ENCODE results near the gene HOXD11. TPM values are rescaled to one million over a fixed set of nuclear protein-coding genes. Genes with fewer than 3 reads are reported as not detected.

Gene HOXD11
- total and polyA plus RNA-seq, 5 donors, result not detected

- Histone ChIP-seq H3K27me3 (ENCODE audit: control insufficient read depth, insufficient read depth) (peaks cover 7% of the 10 kb centered on the region), H3K27ac (ENCODE audit: low read length) (no peak overlapping the region), H3K9me3 (ENCODE audit: control insufficient read depth, low read length) (no peaks in the 10 kb centered on the region), H3K4me3 (ENCODE audit: low read length) (no peak overlapping the region), H3K4me1 (ENCODE audit: control insufficient read depth, insufficient read depth, low read length) (no peaks in the 10 kb centered on the region)
- intact Hi-C loops (cut with DNase I), result no loop called here
- WGBS, result 4% methylated on average over 29 of the region's 29 CpGs
- ATAC-seq (no peak), DNase-seq (no peak)
These were observed 4.8 kb downstream of the HOXD11 start for GRCh38 chr2:176111846-176112374.

GRCh38 chr2:176112375-176113302 lies 5.6 kb downstream of the HOXD11 start:
- 7% methylated on average over 40 of the region's 40 CpGs for WGBS
- no peak overlapping the region for H3K27ac ChIP-seq (ENCODE audit: low read length)
- H3K27me3 ChIP-seq (ENCODE audit: control insufficient read depth, insufficient read depth), result peaks cover 7% of the 10 kb centered on the region
- DNase-seq, result no peak
- intact Hi-C loops (cut with DNase I), result no loop called here
- no peak overlapping the region for H3K4me3 ChIP-seq (ENCODE audit: low read length)
- no peaks in the 10 kb centered on the region for H3K4me1 ChIP-seq (ENCODE audit: control insufficient read depth, insufficient read depth, low read length)
- ATAC-seq, result no peak
- H3K9me3 ChIP-seq (ENCODE audit: control insufficient read depth, low read length), result no peaks in the 10 kb centered on the region

- WGBS, result 9% methylated on average over 26 of the region's 26 CpGs
- H3K27me3 ChIP-seq (ENCODE audit: control insufficient read depth, insufficient read depth), result peaks cover 7% of the 10 kb centered on the region
- no peak overlapping the region for H3K27ac ChIP-seq (ENCODE audit: low read length)
- H3K4me3 ChIP-seq (ENCODE audit: low read length), result no peak overlapping the region
- intact Hi-C loops (cut with DNase I), result no loop called here
- ATAC-seq (no peak), DNase-seq (no peak)
- H3K9me3 ChIP-seq (ENCODE audit: control insufficient read depth, low read length), result no peaks in the 10 kb centered on the region
- H3K4me1 ChIP-seq (ENCODE audit: control insufficient read depth, insufficient read depth, low read length), result no peaks in the 10 kb centered on the region
These were observed 7.2 kb downstream of the HOXD11 start for GRCh38 chr2:176114120-176114929.

GRCh38 chr2:176114930-176115625 lies 8.0 kb downstream of the HOXD11 start:
- no peak overlapping the region for H3K4me3 ChIP-seq (ENCODE audit: low read length)
- H3K9me3 ChIP-seq (ENCODE audit: control insufficient read depth, low read length), result no peaks in the 10 kb centered on the region
- intact Hi-C loops (cut with DNase I), result no loop called here
- 20% methylated on average over 16 of the region's 16 CpGs for WGBS
- peaks cover 7% of the 10 kb centered on the region for H3K27me3 ChIP-seq (ENCODE audit: control insufficient read depth, insufficient read depth)
- no peaks in the 10 kb centered on the region for H3K4me1 ChIP-seq (ENCODE audit: control insufficient read depth, insufficient read depth, low read length)
- no peak overlapping the region for H3K27ac ChIP-seq (ENCODE audit: low read length)
- DNase-seq (no peak), ATAC-seq (no peak)

GRCh38 chr2:176115883-176116813 lies 9.1 kb downstream of the HOXD11 start, which contains the start of gene HOXD10:
HOXD10 (plus strand) TSS chr2:176116778; CDS start chr2:176116834, 56 bp downstream.
- H3K9me3 ChIP-seq (ENCODE audit: control insufficient read depth, low read length), result no peaks in the 10 kb centered on the region
- ATAC-seq (peak in 1 of 2 donors; percentile 19), DNase-seq (no peak)
- H3K27ac ChIP-seq (ENCODE audit: low read length), result no peak within 1 kb of the TSS
- intact Hi-C loops (cut with DNase I), result no loop called here
- no peak within 1 kb of the TSS for H3K4me3 ChIP-seq (ENCODE audit: low read length)
- peaks cover under 1% of the 10 kb centered on the region for H3K27me3 ChIP-seq (ENCODE audit: control insufficient read depth, insufficient read depth)
- WGBS, result 4% methylated on average over 66 of the region's 66 CpGs
- no peaks in the 10 kb centered on the region for H3K4me1 ChIP-seq (ENCODE audit: control insufficient read depth, insufficient read depth, low read length)

- H3K27ac ChIP-seq (ENCODE audit: low read length), result no peak overlapping the region
- 13% methylated on average over 40 of the region's 40 CpGs for WGBS
- no peaks in the 10 kb centered on the region for H3K27me3 ChIP-seq (ENCODE audit: control insufficient read depth, insufficient read depth)
- ATAC-seq (no peak), DNase-seq (no peak)
- intact Hi-C loops (cut with DNase I), result no loop called here
- no peaks in the 10 kb centered on the region for H3K9me3 ChIP-seq (ENCODE audit: control insufficient read depth, low read length)
- H3K4me1 ChIP-seq (ENCODE audit: control insufficient read depth, insufficient read depth, low read length), result no peaks in the 10 kb centered on the region
- no peak overlapping the region for H3K4me3 ChIP-seq (ENCODE audit: low read length)
These were observed 10.2 kb downstream of the HOXD11 start for GRCh38 chr2:176117162-176117822.

GRCh38 chr2:176117823-176118371 lies 10.8 kb downstream of the HOXD11 start:
- Histone ChIP-seq H3K27me3 (ENCODE audit: control insufficient read depth, insufficient read depth) (no peaks in the 10 kb centered on the region), H3K4me1 (ENCODE audit: control insufficient read depth, insufficient read depth, low read length) (peaks cover 2% of the 10 kb centered on the region), H3K27ac (ENCODE audit: low read length) (no peak overlapping the region), H3K4me3 (ENCODE audit: low read length) (no peak overlapping the region), H3K9me3 (ENCODE audit: control insufficient read depth, low read length) (no peaks in the 10 kb centered on the region)
- no peak for DNase-seq
- intact Hi-C loops (cut with DNase I), result no loop called here
- no peak for ATAC-seq
- WGBS, result 9% methylated on average over 11 of the region's 11 CpGs

- 10% methylated on average over 24 of the region's 24 CpGs for WGBS
- intact Hi-C loops (cut with DNase I), result no loop called here
- H3K4me3 ChIP-seq (ENCODE audit: low read length), result no peak overlapping the region
- DNase-seq, result no peak
- ATAC-seq, result no peak
- H3K4me1 ChIP-seq (ENCODE audit: control insufficient read depth, insufficient read depth, low read length), result peaks cover 6% of the 10 kb centered on the region
- H3K27ac ChIP-seq (ENCODE audit: low read length), result no peak overlapping the region
- H3K9me3 ChIP-seq (ENCODE audit: control insufficient read depth, low read length), result no peaks in the 10 kb centered on the region
- H3K27me3 ChIP-seq (ENCODE audit: control insufficient read depth, insufficient read depth), result no peaks in the 10 kb centered on the region
These were observed 11.7 kb downstream of the HOXD11 start for GRCh38 chr2:176118601-176119339.
